Stimulated activated naive CD4-positive, alpha-beta T cell (primary cell): Measurements from ENCODE around the gene RASGRP4.
"Not testable (repeated sequence)": the region's sequence is repeated elsewhere in the genome, so short reads cannot be mapped to it uniquely, and the experiment has no call there.

Experiments used
- DNase-seq, 6 experiments: peaks; one replicate each; lab custom pipeline; 2025; lab: John Stamatoyannopoulos, UW

Gene RASGRP4, protein sequence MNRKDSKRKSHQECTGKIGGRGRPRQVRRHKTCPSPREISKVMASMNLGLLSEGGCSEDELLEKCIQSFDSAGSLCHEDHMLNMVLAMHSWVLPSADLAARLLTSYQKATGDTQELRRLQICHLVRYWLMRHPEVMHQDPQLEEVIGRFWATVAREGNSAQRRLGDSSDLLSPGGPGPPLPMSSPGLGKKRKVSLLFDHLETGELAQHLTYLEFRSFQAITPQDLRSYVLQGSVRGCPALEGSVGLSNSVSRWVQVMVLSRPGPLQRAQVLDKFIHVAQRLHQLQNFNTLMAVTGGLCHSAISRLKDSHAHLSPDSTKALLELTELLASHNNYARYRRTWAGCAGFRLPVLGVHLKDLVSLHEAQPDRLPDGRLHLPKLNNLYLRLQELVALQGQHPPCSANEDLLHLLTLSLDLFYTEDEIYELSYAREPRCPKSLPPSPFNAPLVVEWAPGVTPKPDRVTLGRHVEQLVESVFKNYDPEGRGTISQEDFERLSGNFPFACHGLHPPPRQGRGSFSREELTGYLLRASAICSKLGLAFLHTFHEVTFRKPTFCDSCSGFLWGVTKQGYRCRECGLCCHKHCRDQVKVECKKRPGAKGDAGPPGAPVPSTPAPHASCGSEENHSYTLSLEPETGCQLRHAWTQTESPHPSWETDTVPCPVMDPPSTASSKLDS

GRCh38 chr19:38425810-38426466 lies at the start of gene RASGRP4:
Gene RASGRP4, minus strand, starts transcription at chr19:38426219. Its CDS starts 128 bp downstream, at chr19:38426091.
- peak in 1 of 6 experiments; percentile 13 for DNase-seq

GRCh38 chr19:38475176-38475575 lies 49.2 kb upstream of the RASGRP4 start:
- no peak for DNase-seq

DNA sequence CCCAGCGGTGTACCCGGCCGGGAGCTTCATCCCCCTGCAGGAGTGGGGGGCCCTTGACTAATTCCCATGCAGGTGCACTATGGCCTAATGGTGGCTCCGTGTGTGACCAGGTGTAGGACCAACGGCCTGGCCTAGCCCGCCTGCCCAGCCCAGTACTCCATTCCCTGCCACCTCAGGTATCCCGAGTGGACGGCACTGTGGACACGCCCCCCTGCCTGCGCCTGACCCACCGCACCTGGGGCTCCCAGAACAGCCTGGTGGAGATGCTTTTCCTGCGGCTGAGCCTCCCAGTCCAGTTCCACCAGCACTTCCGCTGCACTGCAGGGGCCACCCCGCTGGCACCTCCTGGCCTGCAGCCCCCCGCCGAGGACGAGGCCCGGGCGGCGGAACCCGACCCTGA lies 47.2 kb upstream of the RASGRP4 start:
- no peak for DNase-seq

DNA sequence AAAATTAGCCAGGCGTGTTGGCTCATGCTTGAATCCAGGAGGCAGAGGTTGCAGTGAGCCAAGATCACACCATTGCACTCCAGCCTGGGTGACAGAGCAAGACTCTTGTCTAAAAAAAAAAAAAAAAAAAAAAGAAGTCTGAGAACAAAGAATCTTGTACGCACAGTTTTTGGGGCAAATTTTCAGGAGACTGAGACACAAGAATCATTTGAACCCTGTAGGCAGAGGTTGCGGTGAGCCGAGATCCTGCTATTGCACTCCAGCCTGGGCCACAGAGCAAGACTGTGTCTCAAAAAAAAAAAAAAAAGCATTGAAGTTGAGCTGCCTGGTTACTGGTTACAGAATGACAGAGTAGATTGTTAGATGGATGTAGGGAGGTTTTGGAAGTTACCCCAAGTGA lies 46.7 kb upstream of the RASGRP4 start:
- not testable (repeated sequence) for DNase-seq

DNA sequence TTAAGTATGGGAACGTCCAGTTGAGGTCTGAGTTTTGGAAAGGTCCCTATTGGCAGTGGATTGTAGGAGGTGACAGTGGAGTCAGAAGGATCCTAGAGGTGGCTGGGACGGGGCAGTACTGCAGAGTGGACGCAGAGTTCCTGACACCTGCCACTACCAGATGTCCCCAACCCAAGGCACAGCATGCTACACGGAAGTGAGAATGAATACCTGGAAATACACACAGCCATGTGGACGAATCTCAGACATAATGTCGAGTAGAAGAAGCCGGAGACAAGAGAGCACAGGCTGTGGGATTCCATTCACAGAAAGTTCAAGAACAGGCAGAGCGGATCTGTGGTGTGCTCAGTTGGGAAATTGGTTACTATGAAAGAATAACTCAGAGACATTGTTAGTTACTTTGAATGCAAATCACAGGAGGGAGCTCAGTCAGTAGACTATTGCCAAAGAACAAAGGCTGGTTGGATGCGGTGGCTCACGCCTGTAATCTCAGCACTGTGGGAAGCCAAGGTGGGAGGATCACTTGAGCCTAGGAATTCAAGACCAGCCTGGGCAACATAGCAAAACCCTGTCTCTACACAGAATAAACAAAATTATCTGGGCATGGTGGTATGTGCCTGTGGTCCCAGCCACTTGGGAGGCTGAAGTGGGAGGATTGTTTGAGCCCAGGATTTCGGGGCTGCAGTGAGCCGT lies 44.9 kb upstream of the RASGRP4 start:
- no peak for DNase-seq

DNA sequence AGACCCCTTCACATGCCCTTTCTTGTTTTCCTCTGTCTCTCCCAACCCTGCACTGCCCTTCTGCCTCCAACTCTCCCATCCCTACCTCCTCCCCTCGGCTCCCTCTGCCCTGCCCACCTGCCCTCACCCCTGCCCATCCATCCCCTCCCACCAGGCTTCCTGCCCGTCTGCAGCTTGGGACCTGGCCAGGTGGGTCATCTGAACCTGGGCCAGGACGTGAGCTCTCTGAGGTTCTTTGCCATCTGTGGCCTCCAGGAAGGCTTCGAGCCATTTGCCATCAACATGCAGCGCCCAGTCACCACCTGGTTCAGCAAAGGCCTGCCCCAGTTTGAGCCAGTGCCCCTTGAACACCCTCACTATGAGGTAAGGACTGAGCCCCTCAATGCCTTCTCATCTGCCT lies 43.1 kb upstream of the RASGRP4 start:
- DNase-seq: no peak

GRCh38 chr19:38467541-38468525 lies 41.8 kb upstream of the RASGRP4 start:
- DNase-seq: no peak

DNA sequence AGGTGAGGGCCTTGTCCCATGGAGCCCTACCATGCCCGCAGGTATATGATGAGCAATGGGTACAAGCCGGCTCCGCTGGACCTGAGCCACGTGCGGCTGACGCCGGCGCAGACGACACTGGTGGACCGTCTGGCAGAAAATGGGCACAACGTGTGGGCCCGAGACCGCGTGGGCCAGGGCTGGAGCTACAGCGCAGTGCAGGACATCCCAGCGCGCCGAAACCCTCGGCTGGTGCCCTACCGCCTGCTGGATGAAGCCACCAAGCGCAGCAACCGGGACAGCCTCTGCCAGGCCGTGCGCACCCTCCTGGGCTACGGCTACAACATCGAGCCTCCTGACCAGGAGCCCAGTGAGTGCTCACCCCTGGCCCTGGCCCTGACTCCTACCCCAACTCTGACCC lies 40.0 kb upstream of the RASGRP4 start:
- no peak for DNase-seq

DNA sequence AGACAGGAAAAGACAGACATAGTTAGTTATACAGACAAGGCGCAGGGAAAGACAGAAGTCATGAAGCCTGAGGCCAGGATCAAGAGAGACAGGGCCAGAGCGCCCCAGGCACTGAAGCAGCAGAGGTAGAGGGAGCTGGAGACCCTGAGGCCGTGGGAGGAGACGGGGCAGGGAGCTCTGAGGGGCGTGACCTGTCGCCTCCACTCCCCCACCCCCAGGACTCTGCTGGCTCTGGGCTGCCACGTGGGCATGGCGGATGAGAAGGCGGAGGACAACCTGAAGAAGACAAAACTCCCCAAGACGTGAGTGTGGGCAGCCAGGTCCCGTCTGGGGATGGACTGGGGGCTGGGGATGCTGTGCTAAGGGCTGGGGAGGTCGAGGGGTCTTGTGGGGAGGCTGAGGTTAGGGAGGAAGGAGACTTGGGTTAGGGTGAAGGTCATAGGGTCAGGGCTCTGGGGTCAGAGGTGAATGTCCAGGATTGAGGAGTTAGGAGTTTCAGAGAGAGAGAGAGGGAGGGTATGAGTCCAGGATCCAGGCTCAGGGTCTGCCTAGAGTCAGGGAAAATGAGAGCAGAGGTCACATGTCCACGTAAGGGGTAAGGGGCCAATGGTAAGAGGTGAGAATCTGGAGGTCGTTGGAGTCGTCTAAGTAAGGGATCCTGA lies 38.5 kb upstream of the RASGRP4 start:
- no peak for DNase-seq

GRCh38 chr19:38463365-38463764 lies 37.3 kb upstream of the RASGRP4 start:
- DNase-seq: no peak

- no peak for DNase-seq
Observed at GRCh38 chr19:38458991-38459390, 33.0 kb upstream of the RASGRP4 start.

- DNase-seq: no peak
Observed at GRCh38 chr19:38457690-38458405, 31.8 kb upstream of the RASGRP4 start.

DNA sequence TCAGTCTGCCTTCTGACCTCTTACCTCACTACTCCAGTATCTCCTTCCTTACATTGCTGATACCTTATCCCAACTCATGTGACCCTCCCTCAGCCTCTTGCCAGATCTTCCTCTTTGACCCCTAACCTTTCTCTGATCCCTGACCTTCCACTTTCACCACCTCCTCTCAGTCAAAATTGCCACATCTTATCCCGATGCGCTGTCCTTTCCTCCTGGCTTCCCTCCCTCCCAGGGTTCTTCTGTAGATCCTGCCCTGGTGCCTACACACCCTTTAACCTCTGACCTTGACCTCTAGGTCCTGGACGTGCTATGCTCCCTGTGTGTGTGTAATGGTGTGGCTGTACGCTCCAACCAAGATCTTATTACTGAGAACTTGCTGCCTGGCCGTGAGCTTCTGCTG lies 31.2 kb upstream of the RASGRP4 start:
- no peak for DNase-seq

GRCh38 chr19:38455031-38455430 lies 29.0 kb upstream of the RASGRP4 start:
- DNase-seq: no peak

GRCh38 chr19:38453596-38453995 lies 27.6 kb upstream of the RASGRP4 start:
- DNase-seq: no peak

DNA sequence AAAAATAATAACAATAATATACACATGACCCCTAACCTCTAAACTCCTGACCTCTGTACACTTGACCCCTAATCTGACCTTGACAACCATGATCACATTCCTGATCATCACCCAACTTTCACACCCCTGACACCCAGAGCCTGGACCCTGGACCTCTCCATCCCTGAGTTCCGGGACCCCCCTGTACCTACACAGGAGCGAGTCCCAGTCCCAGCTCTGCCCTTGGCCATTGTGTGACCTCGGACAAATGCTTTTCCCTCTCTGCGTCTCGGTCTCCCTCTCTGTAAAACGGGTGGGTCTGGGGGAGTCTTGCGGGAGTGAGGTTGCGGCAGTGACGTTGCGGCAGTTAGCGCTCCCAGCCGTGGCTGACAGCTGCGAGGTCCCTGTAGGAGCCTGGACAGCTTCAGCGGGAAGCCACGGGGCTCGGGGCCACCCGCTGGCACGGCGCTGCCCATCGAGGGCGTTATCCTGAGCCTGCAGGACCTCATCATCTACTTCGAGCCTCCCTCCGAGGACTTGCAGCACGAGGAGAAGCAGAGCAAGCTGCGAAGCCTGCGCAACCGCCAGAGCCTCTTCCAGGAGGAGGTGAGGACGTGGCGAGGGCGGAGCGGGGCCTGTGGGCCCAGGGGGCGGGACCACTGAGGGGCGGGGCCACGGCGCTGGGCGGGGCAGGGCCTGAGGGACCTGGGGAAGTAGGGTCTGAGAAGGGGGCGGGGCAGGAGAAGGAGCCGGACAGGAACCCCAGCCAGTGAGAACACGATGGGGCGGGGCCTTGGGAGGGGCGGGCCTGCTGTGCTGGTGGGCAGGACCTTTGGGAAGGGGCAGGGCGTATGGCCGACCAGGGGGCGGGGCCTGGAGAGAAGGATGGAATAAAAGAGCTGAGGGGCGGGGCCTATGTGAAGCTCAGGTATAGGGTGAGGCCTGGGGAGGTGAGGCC lies 26.7 kb upstream of the RASGRP4 start:
- DNase-seq: no peak

DNA sequence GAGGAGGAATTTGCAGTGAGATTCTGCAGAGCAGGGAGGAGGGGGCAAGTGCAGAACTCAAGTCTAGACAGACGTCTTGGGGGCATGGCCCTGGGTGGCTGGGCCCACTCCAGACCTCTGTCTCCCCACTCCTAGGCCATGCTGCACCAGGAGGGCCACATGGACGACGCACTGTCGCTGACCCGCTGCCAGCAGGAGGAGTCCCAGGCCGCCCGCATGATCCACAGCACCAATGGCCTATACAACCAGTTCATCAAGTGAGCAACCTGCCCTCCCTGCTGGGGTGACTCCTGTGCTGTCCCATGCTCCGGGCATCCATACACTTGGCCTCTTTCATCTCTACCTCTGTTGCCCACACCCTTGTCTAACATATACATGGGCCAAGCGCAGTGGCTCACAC lies 25.6 kb upstream of the RASGRP4 start:
- no peak for DNase-seq

DNA sequence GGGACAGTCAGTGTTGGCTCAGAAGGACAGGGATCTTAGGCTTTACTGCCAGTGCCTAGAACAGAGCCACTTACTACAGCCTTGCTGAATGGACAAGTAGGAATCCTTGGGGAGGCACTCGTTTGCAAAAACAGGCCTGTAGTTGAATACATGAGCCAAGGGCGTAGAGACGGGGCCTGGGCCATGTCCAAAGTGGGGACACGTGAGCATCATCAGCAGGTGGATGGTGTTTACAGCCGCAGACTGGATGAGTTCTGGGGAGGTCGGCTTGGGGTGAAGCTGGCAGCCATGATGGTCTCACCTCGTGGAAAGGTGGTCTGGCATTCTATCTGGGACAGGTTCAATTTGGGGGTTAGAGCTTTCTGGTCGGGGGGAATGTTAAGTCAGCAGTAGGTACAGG lies 25.0 kb upstream of the RASGRP4 start:
- no peak for DNase-seq

GRCh38 chr19:38449518-38449917 lies 23.5 kb upstream of the RASGRP4 start:
- DNase-seq: no peak
